ENCODE data around the gene DCAF7. TPM values are rescaled to one million over a fixed set of nuclear protein-coding genes. Genes with fewer than 3 reads are reported as not detected.

The DCAF7 gene
- total and polyA plus RNA-seq, 2 of the 4 experiments (the other 2 are of a cell fraction): 40.9 to 52.8 TPM

- H2AK9ac ChIP-seq (replicated peaks; ENCODE audit: low read depth, low read length, poor library complexity): no peak overlapping the region
- dilution Hi-C loops (cut with HindIII; ENCODE audit: low sequenced_read_pairs, unreplicated experiment): no loop called here
- TF ChIP-seq CHD1 (IDR thresholded peaks at IDR 0.05; ENCODE audit: low read depth, low read length) (no peak), RCOR1 (IDR thresholded peaks at IDR 0.05; ENCODE audit: insufficient replicate concordance, low read length) (no peak)
- peaks cover 19 to 29% of the 10 kb centered on the region in 2 experiments; a peak in 3 of 4 replicates for H3K79me1 ChIP-seq (ENCODE audit: low read depth in 1 of 2, low read length in 2 of 2)
- H2BK5ac ChIP-seq (ENCODE audit: low read depth, low read length, poor library complexity, severe bottlenecking): no peak overlapping the region
- H2BK120ac ChIP-seq (ENCODE audit: low read depth, low read length): no peak overlapping the region
- POLR2A ChIA-PET (ENCODE audit: unreplicated experiment): no interaction called here
- H3K36me3 ChIP-seq (ENCODE audit: control insufficient read depth, insufficient read depth, low read length): peaks cover 14% of the 10 kb centered on the region
- H3K27me3 ChIP-seq (ENCODE audit: control insufficient read depth, insufficient read depth, low read length): no peaks in the 10 kb centered on the region
- no peak for ATAC-seq (ENCODE audit: low read depth)
- in situ Hi-C loops (cut with MboI; ENCODE audit: low sequenced_read_pairs): no loop called here
- H2AFZ ChIP-seq (replicated peaks; ENCODE audit: low read length, poor library complexity): no peak overlapping the region
- no peak overlapping the region for H2BK15ac ChIP-seq (ENCODE audit: low read depth, low read length)
- no peak overlapping the region for H3K23ac ChIP-seq (ENCODE audit: low read depth, low read length)
- no peak overlapping the region for H3K9ac ChIP-seq (ENCODE audit: low read depth, low read length)
- H3K18ac ChIP-seq (ENCODE audit: low read depth, low read length): no peak overlapping the region
- CTCF ChIA-PET: no interaction called here
- H4K8ac ChIP-seq (ENCODE audit: low read depth in 2 of 2, low read length in 2 of 2): no peak overlapping the region
- H3K9me3 ChIP-seq (ENCODE audit: control insufficient read depth, insufficient read depth, low read length): no peaks in the 10 kb centered on the region
- 100% methylated on average over 1 of the region's 2 CpGs; no CpG with 5 or more reads in 1 of the 2 experiments for WGBS, 2 experiments (ENCODE audit: extremely low coverage in 2 of 2, insufficient read length in 1 of 2)
- no peak overlapping the region for H4K91ac ChIP-seq (ENCODE audit: insufficient read depth, low read depth, low read length)
- H2BK20ac ChIP-seq (ENCODE audit: low read depth, low read length): no peak overlapping the region
- peaks cover 5% of the 10 kb centered on the region for H3K4me1 ChIP-seq (ENCODE audit: control insufficient read depth, insufficient read depth, low read length)
- no peak for DNase-seq
- H4K20me1 ChIP-seq (ENCODE audit: insufficient read depth, low read length): 0 out of 2 replicates have a peak, but pooled peaks cover 4% of the 10 kb centered on the region
- intact Hi-C loops (cut with micrococcal nuclease): no loop called here
- H2AK5ac ChIP-seq (ENCODE audit: low read depth, low read length): no peak overlapping the region
- no peak overlapping the region for H3K4ac ChIP-seq (ENCODE audit: low read depth, low read length)
- no peak overlapping the region for H3K56ac ChIP-seq (ENCODE audit: extremely low read depth, insufficient read depth, low read length)
- H3K9me1 ChIP-seq (ENCODE audit: insufficient read depth, low read length): peaks cover 10% of the 10 kb centered on the region; the same call in 1 of the 2 replicates
- H3K27ac ChIP-seq (ENCODE audit: insufficient read depth, low read length): no peak overlapping the region
- H3K4me3 ChIP-seq (ENCODE audit: insufficient read depth, low read depth, low read length): no peak overlapping the region
- no peak overlapping the region for H4K5ac ChIP-seq (ENCODE audit: low read depth, low read length)
- H3K14ac ChIP-seq (replicated peaks; ENCODE audit: low read depth, low read length): no peak overlapping the region
- BruUV-seq (replicated peaks): no TSS peak
- H3K4me2 ChIP-seq (ENCODE audit: low read depth, low read length): no peak overlapping the region
Observed at GRCh38 chr17:63635290-63635689, 85.0 kb downstream of the DCAF7 start.

Data from IMR-90 (cell line).